DOHH2 (cell line): ENCODE data around the gene SS18L1.

Source experiments
- EZH2phosphoT487 ChIP-seq: fragments of 200-600 bp; sonication (generic); IDR thresholded peaks from 2 replicates; pipeline ENCODE4 v1.6.1; 2017; ENCODE audit warnings: borderline replicate concordance, mild to moderate bottlenecking, antibody characterized with exemption, low read length, moderate library complexity, mixed read lengths
- TF ChIP-seq, protein P1 (sequence below): fragments of 200-600 bp; sonication (generic); IDR thresholded peaks from one replicate; pipeline ENCODE4 v1.5.1; 2014; ENCODE audit warnings: antibody characterized with exemption, mild to moderate bottlenecking, low read depth, low read length; ENCODE audit not compliant: poor library complexity, severe bottlenecking

DNA sequence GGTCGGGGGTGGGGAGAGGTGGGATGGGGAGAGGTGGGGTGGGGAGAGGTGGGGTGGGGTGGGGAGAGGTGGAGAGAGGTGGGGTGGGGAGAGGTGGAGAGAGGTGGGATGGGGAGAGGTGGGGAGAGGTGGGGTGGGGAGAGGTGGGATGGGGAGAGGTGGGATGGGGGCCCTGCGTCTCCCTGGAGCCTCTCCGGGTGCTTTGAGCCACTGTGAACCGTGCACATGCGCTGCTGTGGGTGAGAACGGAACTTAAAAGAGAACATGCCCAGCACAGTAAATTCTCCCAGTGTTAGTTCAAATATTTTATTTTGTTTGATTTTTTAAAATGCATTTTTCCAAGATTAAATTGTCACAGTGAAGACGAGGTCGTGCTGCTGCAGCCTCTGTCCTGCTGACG lies 16.7 kb downstream of the SS18L1 start:
- TF ChIP-seq, protein P1, sequence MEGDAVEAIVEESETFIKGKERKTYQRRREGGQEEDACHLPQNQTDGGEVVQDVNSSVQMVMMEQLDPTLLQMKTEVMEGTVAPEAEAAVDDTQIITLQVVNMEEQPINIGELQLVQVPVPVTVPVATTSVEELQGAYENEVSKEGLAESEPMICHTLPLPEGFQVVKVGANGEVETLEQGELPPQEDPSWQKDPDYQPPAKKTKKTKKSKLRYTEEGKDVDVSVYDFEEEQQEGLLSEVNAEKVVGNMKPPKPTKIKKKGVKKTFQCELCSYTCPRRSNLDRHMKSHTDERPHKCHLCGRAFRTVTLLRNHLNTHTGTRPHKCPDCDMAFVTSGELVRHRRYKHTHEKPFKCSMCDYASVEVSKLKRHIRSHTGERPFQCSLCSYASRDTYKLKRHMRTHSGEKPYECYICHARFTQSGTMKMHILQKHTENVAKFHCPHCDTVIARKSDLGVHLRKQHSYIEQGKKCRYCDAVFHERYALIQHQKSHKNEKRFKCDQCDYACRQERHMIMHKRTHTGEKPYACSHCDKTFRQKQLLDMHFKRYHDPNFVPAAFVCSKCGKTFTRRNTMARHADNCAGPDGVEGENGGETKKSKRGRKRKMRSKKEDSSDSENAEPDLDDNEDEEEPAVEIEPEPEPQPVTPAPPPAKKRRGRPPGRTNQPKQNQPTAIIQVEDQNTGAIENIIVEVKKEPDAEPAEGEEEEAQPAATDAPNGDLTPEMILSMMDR = no peak
- no peak for TF ChIP-seq EZH2phosphoT487
